Thyroid gland (tissue), 4 donors: ENCODE measurements around the gene DUSP22. TPM values are rescaled to one million over a fixed set of nuclear protein-coding genes. Genes with fewer than 3 reads are reported as not detected.

Experiments used
- DNase-seq, 2 donors: peaks; one replicate each; pipeline ENCODE4 v3.0.0-alpha.2; 2019
- H3K27ac ChIP-seq, 3 donors: fragments of 200-600 bp; sonication (generic); 1 replicate in 2 of 3; 2 replicates in 1 of 3; pipeline ENCODE4 v1.5.1; 2016 to 2019; ENCODE audit warnings: mild to moderate bottlenecking in 1 of 3, moderate library complexity in 1 of 3
- H3K27me3 ChIP-seq: fragments of 200-600 bp; sonication (generic); one replicate; pipeline ENCODE4 v1.5.1; 2019
- H3K36me3 ChIP-seq, 2 donors: fragments of 200-600 bp; sonication (generic); one replicate each; pipeline ENCODE4 v1.5.1; 2016 to 2019
- H3K4me1 ChIP-seq, 2 donors: fragments of 200-600 bp; sonication (generic); one replicate each; pipeline ENCODE4 v1.5.1; 2017 to 2019
- H3K4me3 ChIP-seq, 3 donors: fragments of 200-600 bp; sonication (generic); replicated peaks in 1 of 3; 1 replicate in 2 of 3; 2 replicates in 1 of 3; pipeline ENCODE4 v1.5.1; 2016; ENCODE audit warnings: mild to moderate bottlenecking in 1 of 3
- H3K9me3 ChIP-seq: fragments of 200-600 bp; sonication (generic); one replicate; pipeline ENCODE4 v1.5.1; 2017
- POLR2A ChIP-seq, 2 donors: fragments of 450-650 bp; IDR thresholded peaks; one replicate each; pipeline ENCODE4 v1.6.1; 2017; ENCODE audit warnings: antibody characterized with exemption in 2 of 2, mild to moderate bottlenecking in 2 of 2, moderate library complexity in 1 of 2
- WGBS, 2 donors: methylation state at CpG; one replicate each; pipeline ENCODE4 v1.1.5; 2017; 5-methylcytosine and 5-hydroxymethylcytosine counted together
- intact Hi-C: fragments of 100-400 bp; cut with DNase I; formaldehyde crosslinking; loops from one replicate; pipeline ENCODE4 v1.15.1; 2023
- total RNA-seq, 4 donors: library from RNA; depleted of rRNA; stranded (reverse); fragments of >200 nt; gene quantifications; one replicate each; pipeline ENCODE4 v1.2.3, GENCODE V29; 2016
- TF ChIP-seq, protein P1 (sequence below), 6 experiments: fragments of 200-600 bp in 3 of 6; fragments of 450-650 bp in 3 of 6; sonication (generic) in 3 of 6; IDR thresholded peaks; one replicate each; pipeline ENCODE4 v1.5.1; 2016 to 2019; ENCODE audit warnings: antibody characterized with exemption in 6 of 6, mild to moderate bottlenecking in 2 of 6, inconsistent platforms in 1 of 6, moderate library complexity in 1 of 6

DUSP22 gene
- total RNA-seq, 4 donors from 2014 or later: 40.4 to 68.8 (median 59.4) TPM

DNA sequence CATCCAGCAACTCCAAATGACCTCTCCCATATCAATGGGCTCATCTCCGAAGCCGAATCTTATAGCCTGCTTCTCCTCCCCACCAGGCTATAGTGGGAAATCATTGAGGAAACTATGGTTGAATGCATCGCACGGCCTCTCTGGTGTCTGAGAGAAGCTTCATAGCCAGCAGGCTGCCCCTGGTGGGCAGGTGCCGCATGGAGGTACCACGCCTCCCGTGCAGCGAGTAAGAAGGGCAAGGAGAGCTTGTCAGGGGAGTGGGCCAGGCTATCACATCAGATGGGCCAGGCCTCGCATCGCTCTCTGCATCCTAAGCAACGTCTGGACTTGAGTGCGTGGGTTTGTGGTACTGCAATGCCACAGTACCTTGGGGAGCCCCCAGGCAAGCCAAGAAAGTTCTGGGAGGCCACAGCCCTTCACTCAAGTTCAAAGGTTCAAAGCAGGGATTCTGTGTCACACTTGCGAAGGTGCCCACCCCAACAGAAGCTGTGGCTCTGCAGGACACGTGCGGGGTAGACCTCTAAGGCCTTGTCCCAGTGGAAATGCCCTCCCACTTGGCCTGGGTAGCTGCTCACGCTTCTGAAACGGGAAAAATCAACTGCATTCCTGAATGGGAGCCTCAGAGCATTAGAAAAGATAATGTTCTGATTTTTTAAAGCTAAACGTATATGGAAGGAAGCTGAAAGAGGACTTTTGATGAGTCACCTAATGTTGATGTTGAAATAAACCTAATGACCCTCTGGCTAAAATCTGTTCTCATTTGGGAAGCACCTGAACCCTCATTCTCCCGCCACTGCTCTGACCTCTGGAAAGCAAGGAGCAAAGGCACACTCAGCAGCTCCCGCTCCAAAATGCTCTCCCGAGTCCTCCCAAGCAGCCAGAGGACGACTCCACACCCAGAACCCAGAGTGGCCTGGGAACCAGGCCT, 90.9 kb downstream of the DUSP22 start:
- WGBS, 2 donors: 86 to 90% methylated on average over 20 to 22 of the region's 22 CpGs
- peaks cover 5% of the 10 kb centered on the region for H3K27me3 ChIP-seq
- no peaks in the 10 kb centered on the region for H3K36me3 ChIP-seq
- no peak for TF ChIP-seq POLR2A (IDR thresholded peaks at IDR 0.05)
- TF ChIP-seq, protein P1, sequence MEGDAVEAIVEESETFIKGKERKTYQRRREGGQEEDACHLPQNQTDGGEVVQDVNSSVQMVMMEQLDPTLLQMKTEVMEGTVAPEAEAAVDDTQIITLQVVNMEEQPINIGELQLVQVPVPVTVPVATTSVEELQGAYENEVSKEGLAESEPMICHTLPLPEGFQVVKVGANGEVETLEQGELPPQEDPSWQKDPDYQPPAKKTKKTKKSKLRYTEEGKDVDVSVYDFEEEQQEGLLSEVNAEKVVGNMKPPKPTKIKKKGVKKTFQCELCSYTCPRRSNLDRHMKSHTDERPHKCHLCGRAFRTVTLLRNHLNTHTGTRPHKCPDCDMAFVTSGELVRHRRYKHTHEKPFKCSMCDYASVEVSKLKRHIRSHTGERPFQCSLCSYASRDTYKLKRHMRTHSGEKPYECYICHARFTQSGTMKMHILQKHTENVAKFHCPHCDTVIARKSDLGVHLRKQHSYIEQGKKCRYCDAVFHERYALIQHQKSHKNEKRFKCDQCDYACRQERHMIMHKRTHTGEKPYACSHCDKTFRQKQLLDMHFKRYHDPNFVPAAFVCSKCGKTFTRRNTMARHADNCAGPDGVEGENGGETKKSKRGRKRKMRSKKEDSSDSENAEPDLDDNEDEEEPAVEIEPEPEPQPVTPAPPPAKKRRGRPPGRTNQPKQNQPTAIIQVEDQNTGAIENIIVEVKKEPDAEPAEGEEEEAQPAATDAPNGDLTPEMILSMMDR (IDR thresholded peaks at IDR 0.05): no peak
- peaks cover 0 to 7% of the 10 kb centered on the region in 2 donors for H3K4me1 ChIP-seq
- no peak overlapping the region for H3K27ac ChIP-seq
- no peak overlapping the region for H3K4me3 ChIP-seq
- H3K9me3 ChIP-seq: no peaks in the 10 kb centered on the region
- DNase-seq: no peak
- intact Hi-C loops: loop anchor here (10.0 kb wide), 1 partner anchor 168 kb away; no protein-coding TSS in a partner anchor

DNA sequence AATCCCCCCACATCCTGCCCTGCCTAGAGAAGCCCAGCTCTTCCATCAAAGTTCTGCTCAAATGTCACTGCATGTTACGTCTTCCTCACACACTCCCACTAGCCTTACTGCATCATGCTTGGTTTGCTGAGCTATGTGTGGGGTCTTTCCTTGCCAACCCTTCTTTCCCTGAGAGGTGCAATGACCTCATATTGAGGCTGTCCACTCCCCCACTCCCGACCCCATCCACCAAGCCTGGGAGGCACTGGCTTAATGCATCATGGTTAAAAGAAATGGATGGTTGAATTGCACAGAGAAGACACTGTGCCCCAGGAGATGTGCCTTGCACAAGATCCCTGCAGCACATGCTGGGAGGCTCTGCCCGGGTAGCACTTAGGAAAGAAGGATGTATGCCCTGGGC, 91.6 kb downstream of the DUSP22 start:
- 65 to 85% methylated on average over 3 of the region's 3 CpGs for WGBS, 2 donors
- intact Hi-C loops: loop anchor here (10.0 kb wide), 1 partner anchor 169 kb away; no protein-coding TSS in a partner anchor
- H3K27me3 ChIP-seq: peaks cover 5% of the 10 kb centered on the region
- no peak for DNase-seq
- no peaks in the 10 kb centered on the region for H3K36me3 ChIP-seq
- no peak overlapping the region for H3K27ac ChIP-seq
- no peak overlapping the region for H3K4me3 ChIP-seq
- TF ChIP-seq, protein P1 (IDR thresholded peaks at IDR 0.05): no peak
- TF ChIP-seq POLR2A (IDR thresholded peaks at IDR 0.05): no peak
- no peaks in the 10 kb centered on the region for H3K9me3 ChIP-seq
- peaks cover 0 to 7% of the 10 kb centered on the region in 2 donors for H3K4me1 ChIP-seq

DNA sequence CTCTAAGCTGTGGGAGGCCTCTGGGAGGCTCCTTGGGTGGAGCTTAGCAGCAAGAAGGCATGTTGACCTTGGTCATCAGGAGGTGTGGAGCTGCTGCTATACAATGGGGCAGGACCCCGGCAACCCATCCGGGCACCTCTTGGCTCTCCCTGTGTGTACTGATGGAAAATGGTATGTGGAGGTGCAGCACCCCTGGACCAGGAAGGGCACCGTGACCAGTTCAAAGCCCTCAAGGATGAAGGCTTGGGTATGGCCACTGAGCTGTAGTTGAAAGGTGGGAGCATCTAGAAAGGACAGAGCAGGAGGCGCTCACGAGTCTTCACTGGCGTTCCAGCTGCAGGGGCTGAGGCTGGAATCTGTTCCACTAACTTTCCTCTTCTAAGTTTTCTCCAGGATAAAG, 92.6 kb downstream of the DUSP22 start:
- Histone ChIP-seq H3K27me3 (no peaks in the 10 kb centered on the region), H3K4me1 (peaks cover 0 to 7% of the 10 kb centered on the region in 2 donors), H3K36me3 (no peaks in the 10 kb centered on the region), H3K27ac (no peak overlapping the region), H3K9me3 (no peaks in the 10 kb centered on the region), H3K4me3 (no peak overlapping the region)
- TF ChIP-seq POLR2A (IDR thresholded peaks at IDR 0.05): no peak
- TF ChIP-seq, protein P1 (IDR thresholded peaks at IDR 0.05): no peak
- 94% methylated on average over 5 to 6 of the region's 6 CpGs for WGBS, 2 donors
- intact Hi-C loops: loop anchor here (10.0 kb wide), 1 partner anchor 170 kb away; no protein-coding TSS in a partner anchor
- DNase-seq: no peak

DNA sequence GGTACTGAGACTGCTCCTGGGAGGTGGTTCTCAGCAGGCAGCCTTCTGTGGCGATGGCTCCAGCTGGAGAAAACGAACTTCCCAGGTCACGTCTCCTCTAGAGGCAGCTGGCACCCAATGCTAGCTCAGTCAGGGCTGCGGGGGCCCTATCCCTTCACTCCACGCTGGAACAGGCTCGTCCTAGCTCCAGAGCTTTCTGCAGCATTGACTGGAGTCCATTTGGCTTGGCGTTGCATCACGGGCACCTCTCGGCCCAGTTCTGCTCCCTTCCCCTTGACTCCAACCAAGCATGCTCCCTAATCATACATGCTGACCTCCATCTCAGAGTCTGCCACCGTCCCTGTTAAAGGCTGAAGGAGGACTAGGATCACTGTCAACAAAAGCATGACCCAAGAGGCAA, 93.3 kb downstream of the DUSP22 start:
- H3K27me3 ChIP-seq: peaks cover 6% of the 10 kb centered on the region
- no peak overlapping the region for H3K4me3 ChIP-seq
- TF ChIP-seq, protein P1 (IDR thresholded peaks at IDR 0.05): no peak
- no peak for TF ChIP-seq POLR2A (IDR thresholded peaks at IDR 0.05)
- DNase-seq: no peak
- no peak overlapping the region for H3K27ac ChIP-seq
- intact Hi-C loops: loop anchor here (10.0 kb wide), 1 partner anchor 171 kb away; no protein-coding TSS in a partner anchor
- no peaks in the 10 kb centered on the region for H3K36me3 ChIP-seq
- WGBS, 2 donors: 90 to 94% methylated on average over 6 to 10 of the region's 10 CpGs
- peaks cover 0 to 7% of the 10 kb centered on the region in 2 donors for H3K4me1 ChIP-seq
- no peaks in the 10 kb centered on the region for H3K9me3 ChIP-seq
